Progenitor cell of endocrine pancreas (in vitro differentiated cells): ENCODE measurements around the gene CIB1. TPM values are rescaled to one million over a fixed set of nuclear protein-coding genes. Genes with fewer than 3 reads are reported as not detected.
A peak's percentile ranks its signal among the peaks of the same experiment; 100 is the strongest.

Experiments
- DNase-seq: peaks from one replicate; pipeline ENCODE4 v3.0.0; 2021; ENCODE audit warnings: low spot score; ENCODE audit not compliant: unreplicated experiment
- H3K27ac Mint-ChIP-seq: 2 replicates; pipeline ENCODE4 v1.8.0; 2021; ENCODE audit warnings: mild to moderate bottlenecking, moderate library complexity, mixed read lengths
- H3K27me3 Mint-ChIP-seq: 2 replicates; pipeline ENCODE4 v1.8.0; 2021; ENCODE audit warnings: mixed read lengths
- H3K36me3 Mint-ChIP-seq: 2 replicates; pipeline ENCODE4 v1.8.0; 2022; ENCODE audit warnings: mixed read lengths; ENCODE audit not compliant: insufficient read depth
- H3K4me1 Mint-ChIP-seq: 2 replicates; pipeline ENCODE4 v1.8.0; 2021; ENCODE audit warnings: low read depth, mixed read lengths
- H3K4me3 Mint-ChIP-seq: 2 replicates; pipeline ENCODE4 v1.8.0; 2021; ENCODE audit warnings: low read depth, mild to moderate bottlenecking, moderate library complexity, mixed read lengths
- H3K9me3 Mint-ChIP-seq: 2 replicates; pipeline ENCODE4 v1.8.0; 2021; ENCODE audit warnings: low read depth, mixed read lengths
- CTCF ChIP-seq: fragments of 200-600 bp; sonication (generic); IDR thresholded peaks from one replicate; pipeline ENCODE4 v1.5.0; 2021; ENCODE audit warnings: antibody characterized with exemption, mild to moderate bottlenecking; ENCODE audit not compliant: unreplicated experiment
- total RNA-seq: library from RNA; stranded (reverse); gene quantifications from 2 replicates; pipeline ENCODE4 v1.2.1, GENCODE V29; 2021

Gene CIB1
- total RNA-seq, 1 donor from 2014 or later = 28.3 TPM

DNA sequence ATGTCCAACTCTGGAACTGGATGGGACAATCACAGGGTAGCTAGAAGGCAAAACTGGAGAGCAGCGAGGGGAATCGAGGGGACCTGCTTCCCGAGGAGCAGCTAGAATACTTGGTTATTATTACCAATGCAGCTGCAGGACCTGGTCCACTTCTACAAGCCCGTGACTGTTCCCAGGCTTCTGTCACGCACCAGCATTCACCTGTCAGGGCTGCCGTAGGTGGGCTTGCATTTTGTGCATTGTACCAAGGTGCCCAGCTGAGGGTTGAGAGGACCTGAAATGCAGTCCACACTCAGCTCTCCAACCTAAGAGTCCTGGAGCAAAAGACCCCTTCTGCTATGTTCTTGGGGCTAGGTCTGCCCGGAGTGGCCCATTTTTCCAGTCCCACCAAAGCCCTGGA, 30.3 kb downstream of the CIB1 start:
- Mint-ChIP-seq H3K4me1 (peaks cover 10% of the 10 kb centered on the region), H3K4me3 (no peak overlapping the region), H3K9me3 (no peaks in the 10 kb centered on the region), H3K27ac (peak overlapping the region; percentile 52), H3K36me3 (no peaks in the 10 kb centered on the region), H3K27me3 (no peaks in the 10 kb centered on the region)
- no peak for TF ChIP-seq CTCF
- no peak for DNase-seq

GRCh38 chr15:90202929-90203328, 30.8 kb downstream of the CIB1 start:
- no peaks in the 10 kb centered on the region for H3K36me3 Mint-ChIP-seq
- no peaks in the 10 kb centered on the region for H3K9me3 Mint-ChIP-seq
- TF ChIP-seq CTCF = no peak
- H3K4me3 Mint-ChIP-seq = peak overlapping the region; percentile 84
- no peak for DNase-seq
- no peaks in the 10 kb centered on the region for H3K27me3 Mint-ChIP-seq
- H3K4me1 Mint-ChIP-seq = peaks cover 7% of the 10 kb centered on the region
- no peak overlapping the region for H3K27ac Mint-ChIP-seq

- H3K4me1 Mint-ChIP-seq = peaks cover 7% of the 10 kb centered on the region
- no peaks in the 10 kb centered on the region for H3K9me3 Mint-ChIP-seq
- no peaks in the 10 kb centered on the region for H3K27me3 Mint-ChIP-seq
- peak overlapping the region; percentile 73 for H3K27ac Mint-ChIP-seq
- peak overlapping the region; percentile 84 for H3K4me3 Mint-ChIP-seq
- DNase-seq = no peak
- TF ChIP-seq CTCF = no peak
- no peaks in the 10 kb centered on the region for H3K36me3 Mint-ChIP-seq
Observed at GRCh38 chr15:90201944-90202375, 31.8 kb downstream of the CIB1 start.

GRCh38 chr15:90201130-90201943, 32.4 kb downstream of the CIB1 start, which contains the start of gene SEMA4B:
Gene SEMA4B, plus strand, starts transcription at chr15:90201330. Its CDS starts 249 bp downstream, at chr15:90201579.
- Mint-ChIP-seq H3K9me3 (no peaks in the 10 kb centered on the region), H3K27ac (peak within 1 kb of the TSS; percentile 91), H3K36me3 (no peaks in the 10 kb centered on the region), H3K27me3 (no peaks in the 10 kb centered on the region), H3K4me3 (peak within 1 kb of the TSS; percentile 84), H3K4me1 (peaks cover 7% of the 10 kb centered on the region)
- peak; percentile 77 for DNase-seq
- TF ChIP-seq CTCF = no peak

DNA sequence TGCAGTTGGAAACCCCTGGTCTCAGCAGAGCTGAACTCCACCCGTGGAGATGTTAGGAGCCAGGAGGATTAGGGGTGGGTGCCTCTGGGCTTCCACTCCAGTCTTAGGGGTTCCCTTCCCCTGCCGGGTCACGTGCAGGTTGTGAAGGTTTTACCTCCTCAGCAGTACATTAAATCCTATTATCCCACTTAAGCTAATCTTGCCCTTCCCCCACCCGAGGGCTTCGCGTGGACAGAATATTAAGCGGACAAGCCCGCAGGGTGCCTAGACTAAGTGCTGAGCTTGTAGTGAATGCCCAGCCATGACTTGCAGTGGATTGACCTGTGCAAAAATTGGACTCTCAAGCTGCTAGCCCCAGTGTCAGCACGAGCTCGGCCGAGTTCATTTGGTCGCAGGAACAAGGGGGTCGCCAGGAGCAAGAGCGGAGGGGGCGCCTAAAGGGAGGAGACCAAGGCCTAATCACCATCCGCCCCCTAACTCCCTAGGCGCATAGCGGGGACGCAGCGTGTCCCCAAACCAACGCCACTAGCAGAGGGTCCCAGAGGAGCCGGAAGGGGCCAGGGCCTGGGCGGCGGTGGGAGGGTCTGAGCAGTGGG, 33.1 kb downstream of the CIB1 start:
- no peaks in the 10 kb centered on the region for H3K9me3 Mint-ChIP-seq
- H3K27me3 Mint-ChIP-seq = no peaks in the 10 kb centered on the region
- no peak for TF ChIP-seq CTCF
- peak overlapping the region; percentile 79 for H3K4me3 Mint-ChIP-seq
- no peaks in the 10 kb centered on the region for H3K36me3 Mint-ChIP-seq
- no peak for DNase-seq
- peak overlapping the region; percentile 91 for H3K27ac Mint-ChIP-seq
- peaks cover 7% of the 10 kb centered on the region for H3K4me1 Mint-ChIP-seq
